Measurements from ENCODE around the gene PALMD. TPM values are rescaled to one million over a fixed set of nuclear protein-coding genes. Genes with fewer than 3 reads are reported as not detected.

The PALMD gene
- total and polyA plus RNA-seq, 2 of the 8 experiments (the other 6 are each of a cell fraction or from before 2014, with no cell fraction given): not detected

- H3K4ac ChIP-seq (replicated peaks; ENCODE audit: insufficient read length, low read depth, low read length): no peak overlapping the region
- TF ChIP-seq USF2 (IDR thresholded peaks at IDR 0.05; ENCODE audit: low read length) (no peak), KDM4A (IDR thresholded peaks at IDR 0.05; ENCODE audit: low read depth, low read length, severe bottlenecking) (no peak), EGR1 (IDR thresholded peaks at IDR 0.05; ENCODE audit: borderline replicate concordance, low read depth, low read length) (no peak), ZNF274 (IDR thresholded peaks at IDR 0.05; ENCODE audit: borderline replicate concordance, extremely low read depth, low read length) (no peak), SUZ12 (IDR thresholded peaks at IDR 0.05; ENCODE audit: low read length) (no peak), HDAC6 (IDR thresholded peaks at IDR 0.05; ENCODE audit: low read depth, low read length) (no peak), PHF8 (conservative IDR thresholded peaks at IDR 0.05; ENCODE audit: low read depth, low read length) (no peak), SRF (IDR thresholded peaks at IDR 0.05; ENCODE audit: low read depth, low read length) (no peak), POU5F1 (IDR thresholded peaks at IDR 0.05; ENCODE audit: low read depth, low read length) (no peak), RXRA (IDR thresholded peaks at IDR 0.05; ENCODE audit: insufficient read depth, low read depth, low read length) (no peak), ASH2L (IDR thresholded peaks at IDR 0.05; ENCODE audit: low read length) (no peak), EP300 (IDR thresholded peaks at IDR 0.05; ENCODE audit: borderline replicate concordance in 1 of 2, low read depth in 2 of 2, low read length in 2 of 2) (no peak)
Observed at GRCh38 chr1:99598738-99599411, 47.0 kb upstream of the PALMD start.

More at GRCh38 chr1:99598738-99599411, 47.0 kb upstream of the PALMD start:
- Histone ChIP-seq H2BK20ac (ENCODE audit: low read length) (no peak overlapping the region), H3K4me1 (replicated peaks in 1 of 4; ENCODE audit: control insufficient read depth in 3 of 4, insufficient read depth in 4 of 4, low read length in 3 of 4) (no peaks in the 10 kb centered on the region), H4K20me1 (replicated peaks in 1 of 2; ENCODE audit: control insufficient read depth in 1 of 2, insufficient read depth in 2 of 2, low read length in 2 of 2) (no peaks in the 10 kb centered on the region), H3K56ac (replicated peaks; ENCODE audit: insufficient read length, low read depth, low read length) (no peak overlapping the region), H2BK5ac (ENCODE audit: low read depth, low read length) (no peak overlapping the region), H3K9me3 (ENCODE audit: insufficient read depth in 2 of 2, low read depth in 1 of 2, low read length in 1 of 2) (no peaks in the 10 kb centered on the region), H3K36me3 (ENCODE audit: control insufficient read depth in 2 of 4, insufficient read depth in 4 of 4, low read length in 3 of 4) (no peaks in the 10 kb centered on the region; a peak in 1 of 8 replicates), H4K91ac (replicated peaks; ENCODE audit: insufficient read length, low read length) (no peak overlapping the region), H2BK15ac (ENCODE audit: low read length) (no peak overlapping the region), H3K4me3 (ENCODE audit: extremely low read depth in 1 of 4, insufficient read depth in 2 of 4, low read depth in 3 of 4, low read length in 4 of 4) (no peak overlapping the region), H4K8ac (ENCODE audit: extremely low read depth, insufficient read depth, low read length) (no peak overlapping the region), H2AK5ac (ENCODE audit: low read depth, low read length) (no peak overlapping the region), H3K79me1 (ENCODE audit: low read depth, low read length) (no peaks in the 10 kb centered on the region), H3K4me2 (ENCODE audit: insufficient read depth in 1 of 2, low read depth in 2 of 2, low read length in 2 of 2) (no peak overlapping the region), H3K27me3 (replicated peaks in 1 of 4; ENCODE audit: control insufficient read depth in 3 of 4, extremely low read depth in 1 of 4, insufficient read depth in 3 of 4, low read length in 3 of 4) (peaks cover 0 to 1% (median 0%) of the 10 kb centered on the region in 4 experiments; a peak in 1 of 7 replicates), H3K23ac (ENCODE audit: insufficient read length) (no peak overlapping the region), H3K27ac (ENCODE audit: low read depth, low read length) (no peak overlapping the region), H3K18ac (ENCODE audit: extremely low read depth, low read length) (no peak overlapping the region), H2BK12ac (ENCODE audit: low read depth, low read length) (no peak overlapping the region), H3K23me2 (ENCODE audit: low read depth, low read length) (no peaks in the 10 kb centered on the region), H3K14ac (ENCODE audit: insufficient read length) (no peak overlapping the region), H2BK120ac (replicated peaks; ENCODE audit: low read depth, low read length) (no peak overlapping the region), H3K9ac (replicated peaks in 1 of 4; ENCODE audit: extremely low read depth in 1 of 4, low read depth in 3 of 4, low read length in 3 of 4) (no peak overlapping the region), H3K79me2 (ENCODE audit: control insufficient read depth in 1 of 2, insufficient read depth in 2 of 2, low read length in 2 of 2) (no peaks in the 10 kb centered on the region), H4K5ac (ENCODE audit: insufficient read length, low read depth, low read length) (no peak overlapping the region), H2AFZ (ENCODE audit: low read length) (no peak overlapping the region)
- 87% methylated on average over 2 of the region's 2 CpGs; no CpG with 5 or more reads in 1 of the 2 experiments for WGBS, 2 experiments (ENCODE audit: extremely low coverage in 1 of 2, insufficient coverage in 1 of 2, insufficient read length in 1 of 2, insufficient replicate concordance in 2 of 2, low coverage in 1 of 2, low lambda C conversion rate in 2 of 2, missing lambda C conversion rate in 1 of 2)
- POLR2A ChIA-PET (ENCODE audit: partially characterized antibody): no interaction called here
- CTCF ChIA-PET (ENCODE audit: partially characterized antibody): interaction anchor here (1.3 kb wide), 1 partner anchor 107 kb away, joined by 3 read pairs; no protein-coding TSS in a partner anchor
- FAIRE-seq: no peak
- no peak for DNase-seq (ENCODE audit: low read depth in 1 of 2, low spot score in 2 of 2)
